ENCODE data around the gene LGR5. TPM values are rescaled to one million over a fixed set of nuclear protein-coding genes. Genes with fewer than 3 reads are reported as not detected.

The LGR5 gene
- 10 to 100 TPM; 17.2 to 23.0 (median 18.0) TPM for polyA plus RNA-seq (ENCODE audit: insufficient read length in 3 of 3)
- long read RNA-seq, donor 1, full-length matches to known transcripts, result 1 of 1 reads
- long read RNA-seq, donor 1, partial matches to known transcripts, result 0 of 1 reads
- long read RNA-seq, donor 1, other reads (novel, unspliced or antisense), result 0 of 1 reads
- long read RNA-seq, donor 2, full-length matches to known transcripts, result 3 of 3 reads
- long read RNA-seq, donor 2, partial matches to known transcripts, result 0 of 3 reads
- long read RNA-seq, donor 2, other reads (novel, unspliced or antisense), result 0 of 3 reads
- long read RNA-seq, donor 3, result 0 reads
- long read RNA-seq, donor 4, full-length matches to known transcripts, result 4 of 4 reads
- long read RNA-seq, donor 4, partial matches to known transcripts, result 0 of 4 reads
- long read RNA-seq, donor 4, other reads (novel, unspliced or antisense), result 0 of 4 reads
- long read RNA-seq, donor 5, full-length matches to known transcripts, result 1 of 1 reads
- long read RNA-seq, donor 5, partial matches to known transcripts, result 0 of 1 reads
- long read RNA-seq, donor 5, other reads (novel, unspliced or antisense), result 0 of 1 reads
- long read RNA-seq, donor 6, partial matches to known transcripts, result 8 of 8 reads
- long read RNA-seq, donor 6, other reads (novel, unspliced or antisense), result 0 of 8 reads
- long read RNA-seq, donor 7, full-length matches to known transcripts, result 2 of 2 reads
- long read RNA-seq, donor 7, partial matches to known transcripts, result 0 of 2 reads
- long read RNA-seq, donor 7, other reads (novel, unspliced or antisense), result 0 of 2 reads
- long read RNA-seq, donor 8, result 0 reads
- long read RNA-seq, donor 9, full-length matches to known transcripts, result 2 of 2 reads
- long read RNA-seq, donor 9, partial matches to known transcripts, result 0 of 2 reads
- long read RNA-seq, donor 9, other reads (novel, unspliced or antisense), result 0 of 2 reads
- long read RNA-seq, donor 10, result 0 reads
- long read RNA-seq, donor 11, full-length matches to known transcripts, result 3 of 3 reads
- long read RNA-seq, donor 11, partial matches to known transcripts, result 0 of 3 reads
- long read RNA-seq, donor 11, other reads (novel, unspliced or antisense), result 0 of 3 reads
- long read RNA-seq, donor 12, full-length matches to known transcripts, result 5 of 5 reads
- long read RNA-seq, donor 12, partial matches to known transcripts, result 0 of 5 reads
- long read RNA-seq, donor 12, other reads (novel, unspliced or antisense), result 0 of 5 reads
- long read RNA-seq, donor 13, result 0 reads
- long read RNA-seq, donor 14, result 0 reads
- long read RNA-seq, donor 15, full-length matches to known transcripts, result 3 of 17 reads
- long read RNA-seq, donor 15, partial matches to known transcripts, result 14 of 17 reads
- long read RNA-seq, donor 15, other reads (novel, unspliced or antisense), result 0 of 17 reads
- long read RNA-seq, donor 16, full-length matches to known transcripts, result 2 of 2 reads
- long read RNA-seq, donor 16, partial matches to known transcripts, result 0 of 2 reads
- long read RNA-seq, donor 16, other reads (novel, unspliced or antisense), result 0 of 2 reads

- DNase-seq, result peak; percentile 72
Measured at GRCh38 chr12:71439613-71440344, at the start of gene LGR5. TSS of gene LGR5 (plus strand) at chr12:71439798. CDS start at chr12:71440081, 283 bp downstream.

GRCh38 chr12:71392521-71393145 is 47.0 kb upstream of the LGR5 start:
- DNase-seq, result peak; percentile 55

GRCh38 chr12:71393625-71394024 is 46.0 kb upstream of the LGR5 start:
- DNase-seq, result no peak

GRCh38 chr12:71397433-71397954 is 42.1 kb upstream of the LGR5 start:
- no peak for DNase-seq

- no peak for DNase-seq
Measured at GRCh38 chr12:71399197-71399596, 40.4 kb upstream of the LGR5 start.

GRCh38 chr12:71400481-71400880 is 39.1 kb upstream of the LGR5 start:
- DNase-seq, result no peak

GRCh38 chr12:71405884-71406283 is 33.7 kb upstream of the LGR5 start:
- DNase-seq, result no peak

GRCh38 chr12:71407732-71408131 is 31.9 kb upstream of the LGR5 start:
- DNase-seq, result no peak

- DNase-seq, result no peak
Measured at GRCh38 chr12:71410844-71411243, 28.8 kb upstream of the LGR5 start.

- no peak for DNase-seq
Measured at GRCh38 chr12:71411635-71412034, 28.0 kb upstream of the LGR5 start.

GRCh38 chr12:71415336-71416231 is 24.0 kb upstream of the LGR5 start:
- DNase-seq, result peak; percentile 42

- DNase-seq, result no peak
Measured at GRCh38 chr12:71417181-71417580, 22.4 kb upstream of the LGR5 start.

- DNase-seq, result no peak
Measured at GRCh38 chr12:71420775-71421406, 18.7 kb upstream of the LGR5 start.

GRCh38 chr12:71425568-71426299 is 13.9 kb upstream of the LGR5 start:
- DNase-seq, result no peak

- DNase-seq, result no peak
Measured at GRCh38 chr12:71426300-71427047, 13.1 kb upstream of the LGR5 start.

GRCh38 chr12:71430756-71431155 is 8.8 kb upstream of the LGR5 start:
- no peak for DNase-seq

- DNase-seq, result no peak
Measured at GRCh38 chr12:71431991-71432390, 7.6 kb upstream of the LGR5 start.
